ENCODE data around the gene UROS. TPM values are rescaled to one million over a fixed set of nuclear protein-coding genes. Genes with fewer than 3 reads are reported as not detected.

The UROS gene
- total RNA-seq, 1 donor from 2014 or later = 45.3 TPM

- no peak for DNase-seq (ENCODE audit: low read depth)
Measured at GRCh38 chr10:125788156-125789034, 34.7 kb downstream of the UROS start.

GRCh38 chr10:125785791-125786190 lies 37.3 kb downstream of the UROS start:
- DNase-seq (ENCODE audit: low read depth) = no peak

GRCh38 chr10:125783957-125784356 lies 39.1 kb downstream of the UROS start:
- DNase-seq (ENCODE audit: low read depth) = no peak

GRCh38 chr10:125783408-125783807 lies 39.6 kb downstream of the UROS start:
- no peak for DNase-seq (ENCODE audit: low read depth)

- DNase-seq (ENCODE audit: low read depth) = no peak
Measured at GRCh38 chr10:125782616-125783015, 40.4 kb downstream of the UROS start.

GRCh38 chr10:125782054-125782453 lies 41.0 kb downstream of the UROS start:
- no peak for DNase-seq (ENCODE audit: low read depth)

- DNase-seq (ENCODE audit: low read depth) = no peak
Measured at GRCh38 chr10:125781374-125781773, 41.7 kb downstream of the UROS start.

GRCh38 chr10:125779403-125780327 lies 43.4 kb downstream of the UROS start:
- peak; percentile 21 for DNase-seq (ENCODE audit: low read depth)

GRCh38 chr10:125778556-125778955 lies 44.5 kb downstream of the UROS start:
- no peak for DNase-seq (ENCODE audit: low read depth)

GRCh38 chr10:125777806-125778205 lies 45.3 kb downstream of the UROS start:
- DNase-seq (ENCODE audit: low read depth) = no peak

GRCh38 chr10:125775491-125776106 lies 47.5 kb downstream of the UROS start, which contains the start of gene MMP21:
Gene MMP21 (minus strand): TSS chr10:125775821. CDS start chr10:125775821, 0 bp downstream.
- DNase-seq (ENCODE audit: low read depth) = no peak

GRCh38 chr10:125774581-125775191 lies 48.4 kb downstream of the UROS start:
- DNase-seq (ENCODE audit: low read depth) = no peak

GRCh38 chr10:125773687-125774543 lies 49.1 kb downstream of the UROS start:
- DNase-seq (ENCODE audit: low read depth) = no peak

- DNase-seq (ENCODE audit: low read depth) = no peak
Measured at GRCh38 chr10:125772864-125773180, 50.2 kb downstream of the UROS start.

GRCh38 chr10:125772112-125772863 lies 50.8 kb downstream of the UROS start:
- DNase-seq (ENCODE audit: low read depth) = no peak

GRCh38 chr10:125770844-125771243 lies 52.2 kb downstream of the UROS start:
- no peak for DNase-seq (ENCODE audit: low read depth)

GRCh38 chr10:125769175-125769574 lies 53.9 kb downstream of the UROS start:
- no peak for DNase-seq (ENCODE audit: low read depth)

- DNase-seq (ENCODE audit: low read depth) = peak; percentile 21
Measured at GRCh38 chr10:125768219-125768855, 54.7 kb downstream of the UROS start.

GRCh38 chr10:125766511-125766910 lies 56.5 kb downstream of the UROS start:
- DNase-seq (ENCODE audit: low read depth) = no peak

GRCh38 chr10:125765835-125766234 lies 57.2 kb downstream of the UROS start:
- DNase-seq (ENCODE audit: low read depth) = no peak

All from renal cortical epithelial cell (primary cell).